ENCODE results near the gene SERPINA4. TPM values are rescaled to one million over a fixed set of nuclear protein-coding genes. Genes with fewer than 3 reads are reported as not detected.

SERPINA4 gene
- total RNA-seq, 3 donors from 2014 or later (not counting 1 experiment from before 2014, with no cell fraction given): not detected

DNA sequence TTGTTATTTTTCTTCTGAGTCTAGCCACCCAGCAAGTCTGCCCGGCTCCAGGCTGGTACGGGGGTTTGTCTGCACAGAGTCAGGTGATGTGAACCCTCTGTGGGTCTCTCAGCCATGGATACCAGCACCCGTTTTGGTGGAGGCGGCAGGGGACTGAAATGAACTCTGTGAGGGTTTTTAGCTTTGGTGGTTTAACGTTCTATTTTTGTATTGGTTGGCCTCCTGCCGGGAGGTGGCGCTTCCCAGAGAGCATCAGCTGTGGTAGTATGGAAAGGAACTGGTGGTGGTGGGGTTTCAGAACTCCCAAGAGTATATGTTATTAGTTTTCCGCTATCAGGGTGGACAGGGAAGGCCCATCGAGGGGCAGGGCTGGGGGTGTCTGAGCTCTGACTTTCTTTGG is 5.3 kb upstream of the SERPINA4 start:
- H3K4me1 ChIP-seq (ENCODE audit: control insufficient read depth, insufficient read depth, low read length): no peaks in the 10 kb centered on the region
- H3K27ac ChIP-seq (ENCODE audit: low read length): no peak overlapping the region
- peaks cover 2% of the 10 kb centered on the region for H3K9me3 ChIP-seq (ENCODE audit: control insufficient read depth, insufficient read depth, low read length)
- Mint-ChIP-seq H3K27me3 (ENCODE audit: low read depth in 2 of 2) (peaks cover 7 to 32% of the 10 kb centered on the region in 2 donors), H3K9me3 (no peaks in the 10 kb centered on the region), H3K27ac (no peak overlapping the region), H3K36me3 (no peaks in the 10 kb centered on the region), H3K4me3 (no peak overlapping the region), H3K4me1 (no peaks in the 10 kb centered on the region)
- no peak for ATAC-seq
- intact Hi-C loops (cut with micrococcal nuclease): no loop called here
- 93% methylated on average over 9 of the region's 9 CpGs for whole genome bisulfite sequencing (ENCODE audit: insufficient coverage)
- no peak overlapping the region for H3K4me3 ChIP-seq (ENCODE audit: low read length)
- DNase-seq: no peak
- no peaks in the 10 kb centered on the region for H3K27me3 ChIP-seq (ENCODE audit: control insufficient read depth, insufficient read depth, low read length)
- TF ChIP-seq, protein P1, sequence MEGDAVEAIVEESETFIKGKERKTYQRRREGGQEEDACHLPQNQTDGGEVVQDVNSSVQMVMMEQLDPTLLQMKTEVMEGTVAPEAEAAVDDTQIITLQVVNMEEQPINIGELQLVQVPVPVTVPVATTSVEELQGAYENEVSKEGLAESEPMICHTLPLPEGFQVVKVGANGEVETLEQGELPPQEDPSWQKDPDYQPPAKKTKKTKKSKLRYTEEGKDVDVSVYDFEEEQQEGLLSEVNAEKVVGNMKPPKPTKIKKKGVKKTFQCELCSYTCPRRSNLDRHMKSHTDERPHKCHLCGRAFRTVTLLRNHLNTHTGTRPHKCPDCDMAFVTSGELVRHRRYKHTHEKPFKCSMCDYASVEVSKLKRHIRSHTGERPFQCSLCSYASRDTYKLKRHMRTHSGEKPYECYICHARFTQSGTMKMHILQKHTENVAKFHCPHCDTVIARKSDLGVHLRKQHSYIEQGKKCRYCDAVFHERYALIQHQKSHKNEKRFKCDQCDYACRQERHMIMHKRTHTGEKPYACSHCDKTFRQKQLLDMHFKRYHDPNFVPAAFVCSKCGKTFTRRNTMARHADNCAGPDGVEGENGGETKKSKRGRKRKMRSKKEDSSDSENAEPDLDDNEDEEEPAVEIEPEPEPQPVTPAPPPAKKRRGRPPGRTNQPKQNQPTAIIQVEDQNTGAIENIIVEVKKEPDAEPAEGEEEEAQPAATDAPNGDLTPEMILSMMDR (IDR thresholded peaks at IDR 0.05): no peak
- H3K36me3 ChIP-seq (ENCODE audit: control insufficient read depth, insufficient read depth, low read length): no peaks in the 10 kb centered on the region

DNA sequence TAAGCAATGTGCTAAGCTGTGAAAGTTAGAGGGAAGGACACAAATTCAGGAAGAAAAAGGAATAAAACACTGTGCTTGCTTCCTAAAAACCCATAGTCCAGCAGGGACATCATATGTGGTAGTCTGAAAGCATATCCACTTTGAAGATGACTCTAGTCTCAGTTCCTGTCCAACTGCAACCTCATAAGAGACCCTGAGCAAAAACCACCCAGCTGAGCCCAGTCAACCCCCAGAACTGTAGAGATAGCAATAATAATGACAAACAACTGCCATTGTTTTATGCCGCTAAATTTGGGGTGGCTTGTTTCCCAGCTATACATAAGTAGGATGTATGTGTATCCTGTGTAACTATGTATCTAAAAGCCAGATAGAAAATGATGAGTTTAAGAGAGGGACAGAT is 3.9 kb upstream of the SERPINA4 start:
- ATAC-seq (no peak), DNase-seq (no peak)
- Mint-ChIP-seq H3K4me1 (no peaks in the 10 kb centered on the region), H3K27ac (no peak overlapping the region), H3K4me3 (no peak overlapping the region), H3K36me3 (no peaks in the 10 kb centered on the region), H3K27me3 (ENCODE audit: low read depth in 2 of 2) (peaks cover 9 to 28% of the 10 kb centered on the region in 2 donors), H3K9me3 (no peaks in the 10 kb centered on the region)
- Histone ChIP-seq H3K27ac (ENCODE audit: low read length) (no peak overlapping the region), H3K4me1 (ENCODE audit: control insufficient read depth, insufficient read depth, low read length) (no peaks in the 10 kb centered on the region), H3K4me3 (ENCODE audit: low read length) (no peak overlapping the region), H3K27me3 (ENCODE audit: control insufficient read depth, insufficient read depth, low read length) (no peaks in the 10 kb centered on the region), H3K9me3 (ENCODE audit: control insufficient read depth, insufficient read depth, low read length) (peaks cover 2% of the 10 kb centered on the region), H3K36me3 (ENCODE audit: control insufficient read depth, insufficient read depth, low read length) (no peaks in the 10 kb centered on the region)
- intact Hi-C loops (cut with micrococcal nuclease): no loop called here
- WGBS (ENCODE audit: insufficient coverage): 83% methylated on average over 1 of the region's 1 CpG
- TF ChIP-seq, protein P1 (IDR thresholded peaks at IDR 0.05): no peak

- H3K27ac Mint-ChIP-seq: no peak overlapping the region
Measured at GRCh38 chr14:94558842-94559241, 2.4 kb upstream of the SERPINA4 start.

More at GRCh38 chr14:94558842-94559241, 2.4 kb upstream of the SERPINA4 start:
- Mint-ChIP-seq H3K4me1 (no peaks in the 10 kb centered on the region), H3K27me3 (ENCODE audit: low read depth in 2 of 2) (peaks cover 12 to 25% of the 10 kb centered on the region in 2 donors), H3K36me3 (no peaks in the 10 kb centered on the region), H3K9me3 (no peaks in the 10 kb centered on the region), H3K4me3 (no peak overlapping the region)
- no peaks in the 10 kb centered on the region for H3K36me3 ChIP-seq (ENCODE audit: control insufficient read depth, insufficient read depth, low read length)
- no peaks in the 10 kb centered on the region for H3K4me1 ChIP-seq (ENCODE audit: control insufficient read depth, insufficient read depth, low read length)
- WGBS (ENCODE audit: insufficient coverage): 79% methylated on average over 2 of the region's 2 CpGs
- H3K27ac ChIP-seq (ENCODE audit: low read length): no peak overlapping the region
- H3K9me3 ChIP-seq (ENCODE audit: control insufficient read depth, insufficient read depth, low read length): peaks cover 2% of the 10 kb centered on the region
- no peak overlapping the region for H3K4me3 ChIP-seq (ENCODE audit: low read length)
- intact Hi-C loops (cut with micrococcal nuclease): no loop called here
- TF ChIP-seq, protein P1 (IDR thresholded peaks at IDR 0.05): no peak
- ATAC-seq (no peak), DNase-seq (no peak)
- no peaks in the 10 kb centered on the region for H3K27me3 ChIP-seq (ENCODE audit: control insufficient read depth, insufficient read depth, low read length)

All from natural killer cell (primary cell).